Kasumi-1 (cell line): Measurements from ENCODE around the gene UBXN7.
A peak's percentile ranks its signal among the peaks of the same experiment; 100 is the strongest.
"Not testable (repeated sequence)": the region's sequence is repeated elsewhere in the genome, so short reads cannot be mapped to it uniquely, and the experiment has no call there.

ENCODE experiments used
- DNase-seq, 2 experiments: peaks; one replicate each; lab custom pipeline; 2025; lab: John Stamatoyannopoulos, UW

Gene UBXN7

GRCh38 chr3:196432137-196432879, at the start of gene UBXN7:
Gene UBXN7 (minus strand): TSS chr3:196432427. CDS start chr3:196432399, 28 bp downstream.
- peak; percentile 88 for DNase-seq

- no peak for DNase-seq
These were observed 45.5 kb upstream of the UBXN7 start for GRCh38 chr3:196477678-196478077.

- no peak for DNase-seq
These were observed 40.1 kb upstream of the UBXN7 start for GRCh38 chr3:196472286-196472685.

- DNase-seq: no peak
These were observed 39.3 kb upstream of the UBXN7 start for GRCh38 chr3:196471551-196471950.

GRCh38 chr3:196470182-196470581, 38.0 kb upstream of the UBXN7 start:
- not testable (repeated sequence) for DNase-seq

- DNase-seq: no peak
These were observed 31.6 kb upstream of the UBXN7 start for GRCh38 chr3:196463804-196464203.

- no peak for DNase-seq
These were observed 31.2 kb upstream of the UBXN7 start for GRCh38 chr3:196463478-196463756.

GRCh38 chr3:196462680-196463477, 30.7 kb upstream of the UBXN7 start:
- DNase-seq: not testable (repeated sequence)

GRCh38 chr3:196458063-196458462, 25.8 kb upstream of the UBXN7 start:
- no peak for DNase-seq

GRCh38 chr3:196457470-196457869, 25.2 kb upstream of the UBXN7 start:
- DNase-seq: peak; percentile 77 to 81

- no peak for DNase-seq
These were observed 22.7 kb upstream of the UBXN7 start for GRCh38 chr3:196454935-196455334.

- DNase-seq: not testable (repeated sequence)
These were observed 13.2 kb upstream of the UBXN7 start for GRCh38 chr3:196445391-196445790.

- no peak for DNase-seq
These were observed 12.3 kb upstream of the UBXN7 start for GRCh38 chr3:196444500-196444894.

GRCh38 chr3:196440696-196441095, 8.5 kb upstream of the UBXN7 start:
- no peak for DNase-seq

GRCh38 chr3:196440041-196440537, 7.9 kb upstream of the UBXN7 start:
- DNase-seq: no peak

- DNase-seq: peak; percentile 63 to 74
These were observed 768 bp downstream of the UBXN7 start for GRCh38 chr3:196431181-196432136.

GRCh38 chr3:196428041-196428440, 4.2 kb downstream of the UBXN7 start:
- no peak for DNase-seq

GRCh38 chr3:196424421-196424820, 7.8 kb downstream of the UBXN7 start:
- DNase-seq: not testable (repeated sequence)

GRCh38 chr3:196423044-196423781, 9.0 kb downstream of the UBXN7 start:
- no peak for DNase-seq

- DNase-seq: not testable (repeated sequence)
These were observed 10.6 kb downstream of the UBXN7 start for GRCh38 chr3:196421668-196422067.

- DNase-seq: no peak
These were observed 12.8 kb downstream of the UBXN7 start for GRCh38 chr3:196419386-196419785.
